Fibroblast of skin of left quadriceps (primary cell): ENCODE data around the gene SLC25A21.

ENCODE experiments used
- DNase-seq, 2 experiments: peaks; one replicate each; pipeline ENCODE4 v3.0.0-alpha.2; 2013; ENCODE audit warnings: low read depth in 2 of 2

The SLC25A21 gene

DNA sequence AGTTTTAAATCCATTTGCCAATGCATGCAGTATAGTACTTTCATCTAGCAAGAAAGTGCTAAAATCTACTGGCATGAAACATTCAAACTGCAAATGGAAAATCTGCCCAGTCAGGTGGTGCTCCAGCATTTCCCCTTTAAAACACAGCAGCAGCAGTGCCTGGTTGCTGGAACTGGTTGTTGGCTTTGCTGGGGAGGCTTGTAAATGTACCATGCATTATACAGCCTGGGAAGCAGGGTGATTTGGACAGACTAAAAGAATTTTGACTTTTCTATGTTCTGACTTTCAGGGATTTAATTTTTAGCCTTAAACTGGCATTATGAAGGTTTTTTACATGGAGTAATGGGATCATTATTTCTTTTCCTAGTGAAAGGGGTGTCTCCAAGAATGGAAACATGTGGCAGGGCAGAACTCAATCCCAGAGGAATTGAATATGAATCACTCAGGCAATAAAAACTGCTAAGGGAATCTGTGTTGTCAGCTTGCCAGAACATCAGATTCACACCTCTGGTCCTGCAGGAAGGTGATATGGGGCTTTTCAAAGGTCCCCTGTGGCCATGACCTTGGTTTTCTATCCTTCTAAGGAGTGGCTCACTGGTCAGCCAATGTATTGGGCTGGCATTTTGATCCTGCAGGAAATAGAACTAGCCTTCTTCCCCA, 519.7 kb downstream of the SLC25A21 start:
- no peak for DNase-seq

DNA sequence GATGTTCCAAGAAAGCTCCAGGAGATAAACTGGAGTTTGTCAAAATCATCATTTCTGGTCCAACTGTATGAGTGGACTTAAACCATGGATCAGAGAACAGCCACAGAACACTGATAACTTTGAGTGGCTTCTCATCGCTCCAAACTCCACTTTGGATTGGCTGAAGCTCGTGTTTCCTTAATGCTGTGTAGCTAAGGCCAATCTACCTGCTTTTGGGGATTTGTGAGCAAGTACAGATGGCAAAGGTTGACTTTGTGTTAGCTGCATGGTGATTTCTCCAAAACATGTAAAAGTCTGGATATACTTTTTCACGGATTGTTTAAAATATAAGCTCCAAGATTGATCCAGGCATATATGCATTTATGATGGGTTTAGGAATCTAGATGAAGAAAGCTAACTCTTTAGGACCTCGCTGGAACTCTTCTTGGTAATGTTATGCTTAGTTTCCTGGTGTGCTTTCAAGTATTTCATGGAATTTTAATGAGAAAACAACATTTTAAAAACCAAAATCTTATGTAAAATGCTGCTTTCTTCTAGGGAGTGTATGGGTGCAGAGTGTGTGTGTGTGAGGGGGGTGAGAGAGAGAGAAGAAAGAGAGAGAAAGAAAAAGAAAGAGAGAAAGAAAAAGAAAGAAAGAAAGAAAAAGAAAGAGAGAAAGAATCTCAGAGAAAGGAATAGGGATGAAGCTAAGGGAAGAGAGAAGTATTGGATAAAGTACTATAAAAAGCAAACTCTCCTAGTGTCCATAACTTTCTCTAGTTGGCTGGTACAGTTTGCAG, 522.3 kb downstream of the SLC25A21 start:
- no peak for DNase-seq

DNA sequence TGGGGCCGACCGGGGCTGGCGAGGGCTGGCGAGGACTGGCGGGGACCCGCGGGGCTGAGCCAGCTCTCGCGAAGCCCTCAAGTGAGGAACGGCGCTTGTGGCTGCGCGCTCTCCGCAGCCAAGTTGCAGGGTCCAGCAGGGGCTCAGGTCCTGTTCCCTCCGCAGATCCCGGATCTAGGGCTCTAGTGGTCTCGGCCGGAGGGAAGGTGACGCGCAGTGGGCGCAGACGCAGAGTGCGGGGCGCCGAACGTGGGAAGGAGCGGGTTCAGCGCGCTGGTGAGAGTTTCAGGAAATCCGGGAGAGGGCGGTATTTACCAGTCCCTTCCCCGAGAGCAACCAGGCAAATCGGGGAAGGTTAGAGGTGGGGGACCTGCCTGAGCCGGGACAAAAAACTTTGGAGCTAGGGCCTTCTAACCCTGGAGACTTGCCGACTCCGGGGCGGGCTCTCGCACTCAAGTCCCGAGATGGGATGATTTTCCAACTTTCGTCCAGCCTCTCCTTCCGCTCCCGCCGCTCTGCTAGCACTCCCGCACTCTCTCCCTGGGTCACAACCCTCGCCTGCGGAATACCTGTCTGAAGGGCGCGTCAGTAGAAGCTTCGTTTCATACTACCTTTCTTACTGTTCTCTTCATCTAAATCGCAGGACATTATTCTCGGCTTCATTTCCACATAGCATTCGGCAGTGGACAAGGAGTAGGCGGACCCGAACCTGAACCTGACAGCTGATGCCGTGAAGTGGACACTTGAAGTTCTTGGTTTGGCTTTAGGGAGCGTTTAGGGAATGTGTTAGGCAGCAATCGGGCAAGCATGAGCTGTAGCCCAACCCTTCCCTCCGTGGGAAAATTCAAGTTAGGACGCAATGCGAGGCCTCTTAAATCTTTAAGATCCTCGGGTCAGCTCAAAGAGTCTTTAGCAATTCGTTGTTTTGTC, 524.3 kb downstream of the SLC25A21 start:
- no peak for DNase-seq

GRCh38 chr14:36647417-36647823, 525.0 kb downstream of the SLC25A21 start:
- no peak for DNase-seq

DNA sequence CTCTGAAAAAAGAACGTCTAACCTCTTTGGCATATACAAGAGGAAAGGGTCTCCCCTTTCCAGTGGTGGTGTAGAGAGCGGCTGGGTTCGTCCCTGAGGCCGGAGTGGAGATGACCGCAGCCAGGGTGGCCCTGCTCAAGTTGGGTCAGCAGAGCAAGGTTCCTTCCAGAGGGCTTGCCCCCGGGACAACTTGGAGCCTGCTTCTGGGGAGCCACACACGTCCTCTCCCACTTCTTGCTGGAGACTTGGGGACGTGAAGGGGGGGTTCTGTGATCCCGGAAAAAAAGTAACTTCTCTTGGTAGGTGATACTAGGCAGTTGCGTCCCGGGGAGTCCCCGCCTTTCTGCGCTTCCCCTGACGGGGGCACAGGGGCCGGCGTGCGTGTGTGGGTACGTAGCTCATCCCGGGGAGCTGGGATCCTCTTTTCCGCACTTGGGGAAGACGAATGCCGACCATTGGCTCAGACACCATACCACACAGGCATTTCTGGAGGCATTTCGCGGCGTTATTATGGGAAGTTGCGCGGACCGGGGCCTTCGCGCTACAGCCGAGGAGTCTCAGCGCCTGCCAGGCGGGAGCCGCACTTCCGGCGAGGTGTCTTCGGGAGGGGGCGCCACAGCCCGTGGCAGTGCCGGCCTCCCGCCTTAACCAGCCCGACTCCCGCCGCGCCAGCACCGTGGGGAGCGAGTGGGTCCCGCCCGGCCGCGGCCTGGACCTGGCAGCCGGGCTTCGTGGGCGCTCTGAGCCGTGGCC, 525.6 kb downstream of the SLC25A21 start:
- no peak for DNase-seq

- DNase-seq: no peak
Observed at GRCh38 chr14:36633580-36633979, 538.8 kb downstream of the SLC25A21 start.
